ENCODE measurements around the gene NEURL2.

GRCh38 chr20:45840700-45841198 is 50.3 kb downstream of the NEURL2 start:
- TF ChIP-seq CTCF (conservative IDR thresholded peaks at IDR 0.05; ENCODE audit: low read depth, low read length), result no peak
- no peak for TF ChIP-seq EZH2phosphoT487 (IDR thresholded peaks at IDR 0.05; ENCODE audit: borderline replicate concordance, low read length)
- TF ChIP-seq EZH2 (IDR thresholded peaks at IDR 0.05; ENCODE audit: low read length, unreplicated experiment), result no peak
